Panc1 (cell line): ENCODE data around the gene DZIP3. TPM values are rescaled to one million over a fixed set of nuclear protein-coding genes. Genes with fewer than 3 reads are reported as not detected.

Experiments
- ATAC-seq: fragments of 200-7000 bp; cut with Tn5 transposase; 2 replicates; pipeline ENCODE4 v1.9.1; 2020; ENCODE audit warnings: mild to moderate bottlenecking, moderate library complexity
- BruUV-seq: library from RNA; stranded (reverse); fragments of 400-500 nt; replicated peaks from 2 replicates; lab custom pipeline; 2021; lab: Mats Ljungman, UMichigan
- CTCF ChIA-PET: fragments of 300-600 bp; sonication (Branson Sonifier 250); formaldehyde crosslinking; loops from one replicate; lab custom pipeline; 2022; ENCODE audit warnings: antibody characterized with exemption; lab: Charles Lee
- POLR2A ChIA-PET: fragments of 300-600 bp; sonication (Branson Sonifier 250); formaldehyde crosslinking; loops from one replicate; lab custom pipeline; 2022; ENCODE audit warnings: antibody characterized with exemption; lab: Charles Lee
- DNase-seq: peaks from one replicate; pipeline ENCODE4 v3.0.0-alpha.2; 2010; ENCODE audit warnings: low read depth, low spot score
- H3K27ac ChIP-seq: 2 replicates; pipeline ENCODE4 v1.5.1; 2011; ENCODE audit warnings: mild to moderate bottlenecking, low read length, inconsistent platforms
- H3K27me3 ChIP-seq: fragments of 200-500 bp; sonication (Bioruptor generic); 2 replicates; pipeline ENCODE4 v1.6.0; 2014; ENCODE audit warnings: low read length, inconsistent platforms; ENCODE audit not compliant: control insufficient read depth, insufficient read depth
- H3K36me3 ChIP-seq: fragments of 200-500 bp; sonication (Bioruptor generic); 2 replicates; pipeline ENCODE4 v1.5.1; 2014; ENCODE audit warnings: inconsistent platforms, mild to moderate bottlenecking, low read length, moderate library complexity; ENCODE audit not compliant: control insufficient read depth, insufficient read depth
- H3K4me1 ChIP-seq: 2 replicates; pipeline ENCODE4 v1.5.1; 2011; ENCODE audit warnings: inconsistent platforms, mild to moderate bottlenecking, low read length, moderate library complexity; ENCODE audit not compliant: control insufficient read depth, insufficient read depth
- H3K4me3 ChIP-seq, 2 experiments: 2 replicates each; pipeline ENCODE4 v1.5.1; 2011 to 2012; ENCODE audit warnings: low read depth in 2 of 2, low read length in 2 of 2, mild to moderate bottlenecking in 2 of 2, inconsistent platforms in 1 of 2, moderate library complexity in 1 of 2
- H3K9me3 ChIP-seq: fragments of 200-500 bp; sonication (Bioruptor generic); 2 replicates; pipeline ENCODE4 v1.5.1; 2014; ENCODE audit warnings: low read depth, mild to moderate bottlenecking, inconsistent platforms, low read length, moderate library complexity; ENCODE audit not compliant: control insufficient read depth, insufficient read depth
- POLR2AphosphoS5 ChIP-seq: IDR thresholded peaks from 2 replicates; pipeline ENCODE4 v1.6.1; 2012; ENCODE audit warnings: mild to moderate bottlenecking, low read depth, low read length, moderate library complexity
- SIN3A ChIP-seq: IDR thresholded peaks from 2 replicates; pipeline ENCODE4 v1.6.1; 2012; ENCODE audit warnings: low read depth, mild to moderate bottlenecking, low read length, moderate library complexity, borderline replicate concordance; ENCODE audit not compliant: insufficient read depth
- TCF7L2 ChIP-seq: IDR thresholded peaks from 2 replicates; pipeline ENCODE4 v1.6.1; 2011; ENCODE audit warnings: mild to moderate bottlenecking, low read depth, low read length, inconsistent platforms
- in situ Hi-C: cut with HindIII; loops from 2 replicates; pipeline ENCODE4 v1.10.0; 2016; ENCODE audit warnings: low sequenced_read_pairs, low pct_unique_long_range_greater_than_20kb
- intact Hi-C: fragments of 100-400 bp; cut with micrococcal nuclease; formaldehyde crosslinking; loops from one replicate; pipeline ENCODE4 v1.10.0; 2022; ENCODE audit not compliant: unreplicated experiment
- total RNA-seq: library from RNA; stranded (reverse); gene quantifications from one replicate; pipeline ENCODE4 v1.2.1, GENCODE V29; 2021; ENCODE audit not compliant: unreplicated experiment
- TF ChIP-seq, protein P1 (sequence below), 2 experiments: IDR thresholded peaks; 2 replicates each; pipeline ENCODE4 v1.6.1; 2011 to 2012; ENCODE audit warnings: low read depth in 2 of 2, control low read depth in 1 of 2, low read length in 1 of 2, mild to moderate bottlenecking in 1 of 2, moderate library complexity in 1 of 2; ENCODE audit not compliant: insufficient read depth in 1 of 2
- TF ChIP-seq, protein P2 (sequence below): fragments of 450-650 bp; IDR thresholded peaks from 2 replicates; pipeline ENCODE4 v1.5.1; 2017; ENCODE audit warnings: mild to moderate bottlenecking

DZIP3 gene
- total RNA-seq, 1 experiment from 2014 or later = 30.9 TPM

DNA sequence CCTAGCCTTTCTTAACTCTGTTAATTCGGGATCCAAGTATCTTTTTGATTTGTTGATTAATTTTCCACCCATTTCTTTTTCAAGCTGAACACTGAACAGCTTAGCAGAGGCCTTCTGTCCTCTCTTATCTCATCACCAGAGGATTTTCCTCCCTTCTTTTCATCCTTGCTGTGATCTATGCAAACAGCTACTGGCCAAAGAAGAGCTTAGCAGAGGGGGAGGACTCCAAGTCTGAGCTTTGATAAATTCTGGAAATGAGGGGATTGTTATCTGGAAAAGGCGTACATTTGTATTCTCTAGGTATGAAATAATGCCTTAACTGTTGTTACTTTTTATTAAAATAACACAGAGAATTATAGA lies 13.4 kb downstream of the DZIP3 start:
- Histone ChIP-seq H3K36me3 (no peaks in the 10 kb centered on the region), H3K27me3 (no peaks in the 10 kb centered on the region), H3K4me3 (no peak overlapping the region), H3K27ac (no peak overlapping the region), H3K4me1 (no peaks in the 10 kb centered on the region), H3K9me3 (peaks cover 6% of the 10 kb centered on the region; the same call in 1 of the 2 replicates)
- TF ChIP-seq TCF7L2 (no peak), SIN3A (no peak), POLR2AphosphoS5 (no peak)
- TF ChIP-seq, protein P1, sequence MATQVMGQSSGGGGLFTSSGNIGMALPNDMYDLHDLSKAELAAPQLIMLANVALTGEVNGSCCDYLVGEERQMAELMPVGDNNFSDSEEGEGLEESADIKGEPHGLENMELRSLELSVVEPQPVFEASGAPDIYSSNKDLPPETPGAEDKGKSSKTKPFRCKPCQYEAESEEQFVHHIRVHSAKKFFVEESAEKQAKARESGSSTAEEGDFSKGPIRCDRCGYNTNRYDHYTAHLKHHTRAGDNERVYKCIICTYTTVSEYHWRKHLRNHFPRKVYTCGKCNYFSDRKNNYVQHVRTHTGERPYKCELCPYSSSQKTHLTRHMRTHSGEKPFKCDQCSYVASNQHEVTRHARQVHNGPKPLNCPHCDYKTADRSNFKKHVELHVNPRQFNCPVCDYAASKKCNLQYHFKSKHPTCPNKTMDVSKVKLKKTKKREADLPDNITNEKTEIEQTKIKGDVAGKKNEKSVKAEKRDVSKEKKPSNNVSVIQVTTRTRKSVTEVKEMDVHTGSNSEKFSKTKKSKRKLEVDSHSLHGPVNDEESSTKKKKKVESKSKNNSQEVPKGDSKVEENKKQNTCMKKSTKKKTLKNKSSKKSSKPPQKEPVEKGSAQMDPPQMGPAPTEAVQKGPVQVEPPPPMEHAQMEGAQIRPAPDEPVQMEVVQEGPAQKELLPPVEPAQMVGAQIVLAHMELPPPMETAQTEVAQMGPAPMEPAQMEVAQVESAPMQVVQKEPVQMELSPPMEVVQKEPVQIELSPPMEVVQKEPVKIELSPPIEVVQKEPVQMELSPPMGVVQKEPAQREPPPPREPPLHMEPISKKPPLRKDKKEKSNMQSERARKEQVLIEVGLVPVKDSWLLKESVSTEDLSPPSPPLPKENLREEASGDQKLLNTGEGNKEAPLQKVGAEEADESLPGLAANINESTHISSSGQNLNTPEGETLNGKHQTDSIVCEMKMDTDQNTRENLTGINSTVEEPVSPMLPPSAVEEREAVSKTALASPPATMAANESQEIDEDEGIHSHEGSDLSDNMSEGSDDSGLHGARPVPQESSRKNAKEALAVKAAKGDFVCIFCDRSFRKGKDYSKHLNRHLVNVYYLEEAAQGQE (IDR thresholded peaks at IDR 0.05; ENCODE audit: insufficient read depth in 1 of 2, low read depth in 2 of 2, low read length in 1 of 2) = no peak
- TF ChIP-seq, protein P2, sequence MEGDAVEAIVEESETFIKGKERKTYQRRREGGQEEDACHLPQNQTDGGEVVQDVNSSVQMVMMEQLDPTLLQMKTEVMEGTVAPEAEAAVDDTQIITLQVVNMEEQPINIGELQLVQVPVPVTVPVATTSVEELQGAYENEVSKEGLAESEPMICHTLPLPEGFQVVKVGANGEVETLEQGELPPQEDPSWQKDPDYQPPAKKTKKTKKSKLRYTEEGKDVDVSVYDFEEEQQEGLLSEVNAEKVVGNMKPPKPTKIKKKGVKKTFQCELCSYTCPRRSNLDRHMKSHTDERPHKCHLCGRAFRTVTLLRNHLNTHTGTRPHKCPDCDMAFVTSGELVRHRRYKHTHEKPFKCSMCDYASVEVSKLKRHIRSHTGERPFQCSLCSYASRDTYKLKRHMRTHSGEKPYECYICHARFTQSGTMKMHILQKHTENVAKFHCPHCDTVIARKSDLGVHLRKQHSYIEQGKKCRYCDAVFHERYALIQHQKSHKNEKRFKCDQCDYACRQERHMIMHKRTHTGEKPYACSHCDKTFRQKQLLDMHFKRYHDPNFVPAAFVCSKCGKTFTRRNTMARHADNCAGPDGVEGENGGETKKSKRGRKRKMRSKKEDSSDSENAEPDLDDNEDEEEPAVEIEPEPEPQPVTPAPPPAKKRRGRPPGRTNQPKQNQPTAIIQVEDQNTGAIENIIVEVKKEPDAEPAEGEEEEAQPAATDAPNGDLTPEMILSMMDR = no peak
- BruUV-seq = no TSS peak
- ChIA-PET CTCF (interaction anchor here (0.6 kb wide), 1 partner anchor 312 kb away, joined by 3 read pairs; no protein-coding TSS in a partner anchor), POLR2A (interaction anchor here (1.0 kb wide), 1 partner anchor 14 kb away, joined by 3 read pairs; no protein-coding TSS in a partner anchor)
- ATAC-seq (no peak), DNase-seq (no peak)
- intact Hi-C loops = no loop called here
- in situ Hi-C loops = no loop called here

DNA sequence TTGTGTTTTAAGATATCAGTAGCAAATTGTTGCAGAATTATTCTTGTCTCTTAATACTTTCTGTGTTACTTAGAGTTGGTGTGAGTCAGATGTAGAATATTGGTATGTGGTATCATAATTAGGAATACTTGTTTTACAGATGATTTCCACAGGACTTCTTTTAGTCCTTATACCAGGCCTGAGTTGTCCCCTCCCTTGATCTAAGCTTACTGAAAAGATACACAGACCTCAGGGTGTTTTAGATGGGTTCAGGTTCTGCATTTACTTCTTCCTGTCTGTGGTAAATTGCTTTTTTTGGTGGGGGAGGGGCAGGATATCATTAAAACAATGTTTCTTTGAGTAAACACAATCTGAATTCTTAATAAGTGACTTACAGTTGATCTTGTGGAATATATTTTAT lies 14.2 kb downstream of the DZIP3 start:
- ChIA-PET POLR2A (interaction anchor here (0.8 to 1.0 kb wide), 2 partner anchors 13 to 182 kb away, joined by 3 read pairs; no protein-coding TSS in a partner anchor), CTCF (no interaction called here)
- no peak for ATAC-seq
- Histone ChIP-seq H3K4me3 (no peak overlapping the region), H3K27ac (peak overlapping the region; percentile 40; the same call in 1 of the 2 replicates), H3K9me3 (peaks cover 6% of the 10 kb centered on the region; the same call in 1 of the 2 replicates), H3K36me3 (no peaks in the 10 kb centered on the region), H3K27me3 (no peaks in the 10 kb centered on the region), H3K4me1 (no peaks in the 10 kb centered on the region)
- intact Hi-C loops = no loop called here
- in situ Hi-C loops = no loop called here
- DNase-seq = no peak
- no TSS peak for BruUV-seq
- TF ChIP-seq, protein P1 (IDR thresholded peaks at IDR 0.05; ENCODE audit: insufficient read depth in 1 of 2, low read depth in 2 of 2, low read length in 1 of 2) = no peak
- no peak for TF ChIP-seq SIN3A
- TF ChIP-seq, protein P2 = no peak
- TF ChIP-seq TCF7L2 = no peak
